GM12892 (cell line): ENCODE data around the gene MYL10.

Experiments
- POLR2A ChIP-seq: IDR thresholded peaks from 2 replicates; pipeline ENCODE4 v1.6.1; 2011; ENCODE audit warnings: low read depth, low read length, control low read depth
- POLR2AphosphoS5 ChIP-seq: IDR thresholded peaks from 2 replicates; pipeline ENCODE4 v1.6.1; 2011; ENCODE audit warnings: low read depth, low read length, control low read depth
- TAF1 ChIP-seq: IDR thresholded peaks from 2 replicates; pipeline ENCODE4 v1.6.1; 2011; ENCODE audit warnings: low read depth, mild to moderate bottlenecking, control low read depth, low read length, borderline replicate concordance

- no peak for TF ChIP-seq POLR2A
- TF ChIP-seq POLR2AphosphoS5 = no peak
- no peak for TF ChIP-seq TAF1
These were observed 61.9 kb downstream of the MYL10 start for GRCh38 chr7:101567230-101567629.
